Activated T-cell treated with anti-CD3 and anti-CD28 coated beads for 24 hours (primary cell): ENCODE data around the gene SCARB1.

Source experiments
- DNase-seq: peaks from one replicate; pipeline ENCODE4 v3.0.0-alpha.2; 2020; ENCODE audit warnings: low read depth

SCARB1 gene

GRCh38 chr12:124796303-124796960 lies 67.2 kb downstream of the SCARB1 start:
- no peak for DNase-seq

GRCh38 chr12:124795081-124795948 lies 68.3 kb downstream of the SCARB1 start:
- no peak for DNase-seq

- no peak for DNase-seq
These were observed 70.7 kb downstream of the SCARB1 start for GRCh38 chr12:124792961-124793441.

- no peak for DNase-seq
These were observed 71.5 kb downstream of the SCARB1 start for GRCh38 chr12:124792156-124792555.

GRCh38 chr12:124790650-124791400 lies 72.8 kb downstream of the SCARB1 start:
- DNase-seq: no peak

GRCh38 chr12:124788936-124789555 lies 74.6 kb downstream of the SCARB1 start:
- DNase-seq: no peak

GRCh38 chr12:124786061-124786964 lies 77.4 kb downstream of the SCARB1 start:
- DNase-seq: no peak

- no peak for DNase-seq
These were observed 78.6 kb downstream of the SCARB1 start for GRCh38 chr12:124784871-124785572.

- DNase-seq: no peak
These were observed 80.6 kb downstream of the SCARB1 start for GRCh38 chr12:124783087-124783486.

GRCh38 chr12:124782132-124782531 lies 81.5 kb downstream of the SCARB1 start:
- DNase-seq: no peak

GRCh38 chr12:124780752-124781685 lies 82.6 kb downstream of the SCARB1 start:
- DNase-seq: no peak

GRCh38 chr12:124780336-124780735 lies 83.3 kb downstream of the SCARB1 start:
- DNase-seq: no peak

GRCh38 chr12:124779161-124780141 lies 84.2 kb downstream of the SCARB1 start:
- no peak for DNase-seq

- DNase-seq: no peak
These were observed 85.3 kb downstream of the SCARB1 start for GRCh38 chr12:124778411-124778810.

GRCh38 chr12:124777399-124778372 lies 86.0 kb downstream of the SCARB1 start:
- DNase-seq: no peak

- no peak for DNase-seq
These were observed 87.5 kb downstream of the SCARB1 start for GRCh38 chr12:124776125-124776513.
